WTC11 (cell line): ENCODE measurements around the gene AUH. TPM values are rescaled to one million over a fixed set of nuclear protein-coding genes. Genes with fewer than 3 reads are reported as not detected.

Experiments
- ATAC-seq: fragments of 200-7000 bp; cut with Tn5 transposase; 2 replicates; pipeline ENCODE4 v1.10.0; 2021; ENCODE audit warnings: mild to moderate bottlenecking, moderate library complexity
- CTCF ChIA-PET: fragments of 300-600 bp; sonication (Branson Sonifier 250); formaldehyde crosslinking; loops from one replicate; lab custom pipeline; 2021; ENCODE audit warnings: antibody characterized with exemption; lab: Charles Lee
- POLR2A ChIA-PET: fragments of 350-600 bp; sonication (Branson Sonifier 250); formaldehyde crosslinking; loops from one replicate; lab custom pipeline; 2021; ENCODE audit warnings: antibody characterized with exemption; lab: Charles Lee
- DNase-seq: peaks from one replicate; pipeline ENCODE4 v3.0.0; 2021; ENCODE audit warnings: low spot score
- H3K27ac Mint-ChIP-seq: 2 replicates; pipeline ENCODE4 v1.8.0; 2021; ENCODE audit warnings: mixed read lengths
- H3K27me3 Mint-ChIP-seq: 2 replicates; pipeline ENCODE4 v1.8.0; 2021; ENCODE audit warnings: low read depth, mild to moderate bottlenecking, moderate library complexity, mixed read lengths
- H3K36me3 Mint-ChIP-seq: 2 replicates; pipeline ENCODE4 v1.8.0; 2021; ENCODE audit warnings: mixed read lengths
- H3K4me1 Mint-ChIP-seq: 2 replicates; pipeline ENCODE4 v1.8.0; 2022; ENCODE audit warnings: mixed read lengths
- H3K4me3 Mint-ChIP-seq: 2 replicates; pipeline ENCODE4 v1.8.0; 2021; ENCODE audit warnings: mild to moderate bottlenecking, moderate library complexity, mixed read lengths
- H3K9me3 Mint-ChIP-seq: 2 replicates; pipeline ENCODE4 v1.8.0; 2021; ENCODE audit warnings: mixed read lengths
- CBFB ChIP-seq: sonication (generic); formaldehyde crosslinking; IDR thresholded peaks from 2 replicates; pipeline ENCODE4 v1.8.1; 2022; ENCODE audit warnings: mild to moderate bottlenecking, low read depth, missing genetic modification reagents
- E2F4 ChIP-seq: sonication (generic); formaldehyde crosslinking; IDR thresholded peaks from 2 replicates; pipeline ENCODE4 v1.8.1; 2022; ENCODE audit warnings: low read depth, mild to moderate bottlenecking, moderate library complexity, missing genetic modification reagents, borderline replicate concordance
- GABPB1 ChIP-seq: sonication (generic); formaldehyde crosslinking; IDR thresholded peaks from 2 replicates; pipeline ENCODE4 v1.8.1; 2023; ENCODE audit warnings: mild to moderate bottlenecking, missing genetic modification reagents
- HMGXB4 ChIP-seq: sonication (generic); formaldehyde crosslinking; IDR thresholded peaks from 2 replicates; pipeline ENCODE4 v1.8.1; 2023; ENCODE audit warnings: mild to moderate bottlenecking, moderate library complexity, missing genetic modification reagents
- KAT7 ChIP-seq: sonication (generic); formaldehyde crosslinking; IDR thresholded peaks from 2 replicates; pipeline ENCODE4 v1.8.1; 2023; ENCODE audit warnings: missing genetic modification reagents, mild to moderate bottlenecking, borderline replicate concordance
- MXD4 ChIP-seq: fragments of 250-450 bp; sonication (Bioruptor Pico); IDR thresholded peaks from 2 replicates; pipeline ENCODE4 v1.8.0; 2021; ENCODE audit warnings: mild to moderate bottlenecking, moderate library complexity, borderline replicate concordance
- MYBL2 ChIP-seq: sonication (generic); formaldehyde crosslinking; IDR thresholded peaks from 2 replicates; pipeline ENCODE4 v1.8.1; 2023; ENCODE audit warnings: mild to moderate bottlenecking, moderate library complexity, missing genetic modification reagents
- NFYB ChIP-seq: sonication (generic); formaldehyde crosslinking; conservative IDR thresholded peaks from 2 replicates; pipeline ENCODE4 v1.8.0; 2022; ENCODE audit warnings: low read depth, missing genetic modification reagents
- NR3C1 ChIP-seq: sonication (generic); formaldehyde crosslinking; conservative IDR thresholded peaks from 2 replicates; pipeline ENCODE4 v1.8.1; 2023; ENCODE audit warnings: low read depth, mild to moderate bottlenecking, missing genetic modification reagents
- OVOL2 ChIP-seq: fragments of 250-450 bp; sonication (Bioruptor Pico); IDR thresholded peaks from 2 replicates; pipeline ENCODE4 v1.9.0; 2021; ENCODE audit warnings: mild to moderate bottlenecking, borderline replicate concordance
- ZBTB21 ChIP-seq: sonication (generic); formaldehyde crosslinking; IDR thresholded peaks from 2 replicates; pipeline ENCODE4 v1.8.1; 2023; ENCODE audit warnings: mild to moderate bottlenecking, missing genetic modification reagents, borderline replicate concordance
- ZNF138 ChIP-seq: sonication (generic); formaldehyde crosslinking; conservative IDR thresholded peaks from 2 replicates; pipeline ENCODE4 v1.8.1; 2022; ENCODE audit warnings: mild to moderate bottlenecking, moderate library complexity, missing genetic modification reagents
- ZNF425 ChIP-seq: fragments of 250-450 bp; sonication (Bioruptor Pico); conservative IDR thresholded peaks from 2 replicates; pipeline ENCODE4 v1.9.0; 2021; ENCODE audit warnings: mild to moderate bottlenecking
- total RNA-seq: library from RNA; stranded (reverse); gene quantifications from 3 replicates; pipeline ENCODE4 v1.2.3, GENCODE V29; 2021
- TF ChIP-seq, protein P1 (sequence below): sonication (generic); formaldehyde crosslinking; IDR thresholded peaks from 2 replicates; pipeline ENCODE4 v1.8.1; 2022; ENCODE audit warnings: missing genetic modification reagents, borderline replicate concordance
- TF ChIP-seq, protein P2 (sequence below): sonication (generic); formaldehyde crosslinking; IDR thresholded peaks from 2 replicates; pipeline ENCODE4 v1.8.0; 2023; ENCODE audit warnings: mild to moderate bottlenecking, missing genetic modification reagents
- TF ChIP-seq, protein P3 (sequence below): sonication (generic); formaldehyde crosslinking; IDR thresholded peaks from 2 replicates; pipeline ENCODE4 v1.8.1; 2022; ENCODE audit warnings: mild to moderate bottlenecking, moderate library complexity, missing genetic modification reagents
- TF ChIP-seq, protein P4 (sequence below): sonication (generic); formaldehyde crosslinking; IDR thresholded peaks from 2 replicates; pipeline ENCODE4 v1.8.1; 2023; ENCODE audit warnings: mild to moderate bottlenecking, missing genetic modification reagents, moderate library complexity

The AUH gene
- total RNA-seq, 1 experiment from 2014 or later = 30.4 TPM

GRCh38 chr9:91181541-91181940 lies 180.2 kb downstream of the AUH start:
- Mint-ChIP-seq H3K9me3 (no peaks in the 10 kb centered on the region), H3K4me1 (no peaks in the 10 kb centered on the region), H3K36me3 (no peaks in the 10 kb centered on the region), H3K4me3 (no peak overlapping the region), H3K27ac (no peak overlapping the region), H3K27me3 (no peaks in the 10 kb centered on the region)
- CTCF ChIA-PET = no interaction called here
- POLR2A ChIA-PET = no interaction called here
- no peak for ATAC-seq
- TF ChIP-seq HMGXB4 (CRISPR knock-in tag) (no peak), CBFB (CRISPR knock-in tag) (no peak), ZBTB21 (no peak), MXD4 (CRISPR knock-in tag) (no peak), ZNF138 (CRISPR knock-in tag) (no peak), E2F4 (no peak), ZNF425 (no peak), GABPB1 (CRISPR knock-in tag) (no peak), NR3C1 (CRISPR knock-in tag) (no peak), NFYB (CRISPR knock-in tag) (no peak), OVOL2 (CRISPR knock-in tag) (no peak), KAT7 (CRISPR knock-in tag) (no peak), MYBL2 (CRISPR knock-in tag) (no peak)
- TF ChIP-seq, protein P1, sequence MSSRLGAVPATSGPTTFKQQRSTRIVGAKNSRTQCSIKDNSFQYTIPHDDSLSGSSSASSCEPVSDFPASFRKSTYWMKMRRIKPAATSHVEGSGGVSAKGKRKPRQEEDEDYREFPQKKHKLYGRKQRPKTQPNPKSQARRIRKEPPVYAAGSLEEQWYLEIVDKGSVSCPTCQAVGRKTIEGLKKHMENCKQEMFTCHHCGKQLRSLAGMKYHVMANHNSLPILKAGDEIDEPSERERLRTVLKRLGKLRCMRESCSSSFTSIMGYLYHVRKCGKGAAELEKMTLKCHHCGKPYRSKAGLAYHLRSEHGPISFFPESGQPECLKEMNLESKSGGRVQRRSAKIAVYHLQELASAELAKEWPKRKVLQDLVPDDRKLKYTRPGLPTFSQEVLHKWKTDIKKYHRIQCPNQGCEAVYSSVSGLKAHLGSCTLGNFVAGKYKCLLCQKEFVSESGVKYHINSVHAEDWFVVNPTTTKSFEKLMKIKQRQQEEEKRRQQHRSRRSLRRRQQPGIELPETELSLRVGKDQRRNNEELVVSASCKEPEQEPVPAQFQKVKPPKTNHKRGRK (CRISPR knock-in tag) = no peak
- TF ChIP-seq, protein P2, sequence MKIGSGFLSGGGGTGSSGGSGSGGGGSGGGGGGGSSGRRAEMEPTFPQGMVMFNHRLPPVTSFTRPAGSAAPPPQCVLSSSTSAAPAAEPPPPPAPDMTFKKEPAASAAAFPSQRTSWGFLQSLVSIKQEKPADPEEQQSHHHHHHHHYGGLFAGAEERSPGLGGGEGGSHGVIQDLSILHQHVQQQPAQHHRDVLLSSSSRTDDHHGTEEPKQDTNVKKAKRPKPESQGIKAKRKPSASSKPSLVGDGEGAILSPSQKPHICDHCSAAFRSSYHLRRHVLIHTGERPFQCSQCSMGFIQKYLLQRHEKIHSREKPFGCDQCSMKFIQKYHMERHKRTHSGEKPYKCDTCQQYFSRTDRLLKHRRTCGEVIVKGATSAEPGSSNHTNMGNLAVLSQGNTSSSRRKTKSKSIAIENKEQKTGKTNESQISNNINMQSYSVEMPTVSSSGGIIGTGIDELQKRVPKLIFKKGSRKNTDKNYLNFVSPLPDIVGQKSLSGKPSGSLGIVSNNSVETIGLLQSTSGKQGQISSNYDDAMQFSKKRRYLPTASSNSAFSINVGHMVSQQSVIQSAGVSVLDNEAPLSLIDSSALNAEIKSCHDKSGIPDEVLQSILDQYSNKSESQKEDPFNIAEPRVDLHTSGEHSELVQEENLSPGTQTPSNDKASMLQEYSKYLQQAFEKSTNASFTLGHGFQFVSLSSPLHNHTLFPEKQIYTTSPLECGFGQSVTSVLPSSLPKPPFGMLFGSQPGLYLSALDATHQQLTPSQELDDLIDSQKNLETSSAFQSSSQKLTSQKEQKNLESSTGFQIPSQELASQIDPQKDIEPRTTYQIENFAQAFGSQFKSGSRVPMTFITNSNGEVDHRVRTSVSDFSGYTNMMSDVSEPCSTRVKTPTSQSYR (CRISPR knock-in tag) = no peak
- TF ChIP-seq, protein P3, sequence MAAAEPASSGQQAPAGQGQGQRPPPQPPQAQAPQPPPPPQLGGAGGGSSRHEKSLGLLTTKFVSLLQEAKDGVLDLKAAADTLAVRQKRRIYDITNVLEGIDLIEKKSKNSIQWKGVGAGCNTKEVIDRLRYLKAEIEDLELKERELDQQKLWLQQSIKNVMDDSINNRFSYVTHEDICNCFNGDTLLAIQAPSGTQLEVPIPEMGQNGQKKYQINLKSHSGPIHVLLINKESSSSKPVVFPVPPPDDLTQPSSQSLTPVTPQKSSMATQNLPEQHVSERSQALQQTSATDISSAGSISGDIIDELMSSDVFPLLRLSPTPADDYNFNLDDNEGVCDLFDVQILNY (CRISPR knock-in tag) = no peak
- TF ChIP-seq, protein P4, sequence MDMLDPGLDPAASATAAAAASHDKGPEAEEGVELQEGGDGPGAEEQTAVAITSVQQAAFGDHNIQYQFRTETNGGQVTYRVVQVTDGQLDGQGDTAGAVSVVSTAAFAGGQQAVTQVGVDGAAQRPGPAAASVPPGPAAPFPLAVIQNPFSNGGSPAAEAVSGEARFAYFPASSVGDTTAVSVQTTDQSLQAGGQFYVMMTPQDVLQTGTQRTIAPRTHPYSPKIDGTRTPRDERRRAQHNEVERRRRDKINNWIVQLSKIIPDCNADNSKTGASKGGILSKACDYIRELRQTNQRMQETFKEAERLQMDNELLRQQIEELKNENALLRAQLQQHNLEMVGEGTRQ (CRISPR knock-in tag) = no peak
- no peak for DNase-seq
